ENCODE results near the gene SLC6A19. TPM values are rescaled to one million over a fixed set of nuclear protein-coding genes. Genes with fewer than 3 reads are reported as not detected.

SLC6A19 gene
- total RNA-seq, 1 donor from 2014 or later, result 2.2 TPM

GRCh38 chr5:1256776-1257175 is 55.4 kb downstream of the SLC6A19 start:
- H3K4me3 Mint-ChIP-seq (ENCODE audit: low read depth), result no peak overlapping the region
- H3K9me3 Mint-ChIP-seq (ENCODE audit: low read depth), result no peaks in the 10 kb centered on the region
- DNase-seq (ENCODE audit: low spot score, unreplicated experiment), result no peak

GRCh38 chr5:1257363-1257762 is 56.0 kb downstream of the SLC6A19 start:
- Mint-ChIP-seq H3K4me1 (ENCODE audit: low read depth) (no peaks in the 10 kb centered on the region), H3K9me3 (ENCODE audit: low read depth) (no peaks in the 10 kb centered on the region), H3K4me3 (ENCODE audit: low read depth) (no peak overlapping the region), H3K27me3 (peaks cover 5% of the 10 kb centered on the region), H3K27ac (no peak overlapping the region), H3K36me3 (ENCODE audit: insufficient read depth) (no peaks in the 10 kb centered on the region)
- no peak for TF ChIP-seq CTCF (IDR thresholded peaks at IDR 0.05; ENCODE audit: unreplicated experiment)
- DNase-seq (ENCODE audit: low spot score, unreplicated experiment), result no peak

More at GRCh38 chr5:1256776-1257175, 55.4 kb downstream of the SLC6A19 start:
- Mint-ChIP-seq H3K36me3 (ENCODE audit: insufficient read depth) (no peaks in the 10 kb centered on the region), H3K27me3 (no peaks in the 10 kb centered on the region), H3K27ac (no peak overlapping the region), H3K4me1 (ENCODE audit: low read depth) (no peaks in the 10 kb centered on the region)
- TF ChIP-seq CTCF (IDR thresholded peaks at IDR 0.05; ENCODE audit: unreplicated experiment), result no peak

- no peak overlapping the region for H3K27ac Mint-ChIP-seq
- no peak overlapping the region for H3K4me3 Mint-ChIP-seq (ENCODE audit: low read depth)
- H3K4me1 Mint-ChIP-seq (ENCODE audit: low read depth), result no peaks in the 10 kb centered on the region
- H3K36me3 Mint-ChIP-seq (ENCODE audit: insufficient read depth), result no peaks in the 10 kb centered on the region
- H3K9me3 Mint-ChIP-seq (ENCODE audit: low read depth), result no peaks in the 10 kb centered on the region
- TF ChIP-seq CTCF (IDR thresholded peaks at IDR 0.05; ENCODE audit: unreplicated experiment), result no peak
- DNase-seq (ENCODE audit: low spot score, unreplicated experiment), result no peak
- peaks cover 5% of the 10 kb centered on the region for H3K27me3 Mint-ChIP-seq
These were observed 56.4 kb downstream of the SLC6A19 start for GRCh38 chr5:1257841-1258240.

GRCh38 chr5:1259806-1260480 is 58.5 kb downstream of the SLC6A19 start:
- no peak overlapping the region for H3K27ac Mint-ChIP-seq
- H3K36me3 Mint-ChIP-seq (ENCODE audit: insufficient read depth), result no peaks in the 10 kb centered on the region
- H3K4me1 Mint-ChIP-seq (ENCODE audit: low read depth), result no peaks in the 10 kb centered on the region
- H3K9me3 Mint-ChIP-seq (ENCODE audit: low read depth), result no peaks in the 10 kb centered on the region
- TF ChIP-seq CTCF (IDR thresholded peaks at IDR 0.05; ENCODE audit: unreplicated experiment), result no peak
- H3K27me3 Mint-ChIP-seq, result peaks cover 5% of the 10 kb centered on the region
- no peak overlapping the region for H3K4me3 Mint-ChIP-seq (ENCODE audit: low read depth)
- no peak for DNase-seq (ENCODE audit: low spot score, unreplicated experiment)

DNA sequence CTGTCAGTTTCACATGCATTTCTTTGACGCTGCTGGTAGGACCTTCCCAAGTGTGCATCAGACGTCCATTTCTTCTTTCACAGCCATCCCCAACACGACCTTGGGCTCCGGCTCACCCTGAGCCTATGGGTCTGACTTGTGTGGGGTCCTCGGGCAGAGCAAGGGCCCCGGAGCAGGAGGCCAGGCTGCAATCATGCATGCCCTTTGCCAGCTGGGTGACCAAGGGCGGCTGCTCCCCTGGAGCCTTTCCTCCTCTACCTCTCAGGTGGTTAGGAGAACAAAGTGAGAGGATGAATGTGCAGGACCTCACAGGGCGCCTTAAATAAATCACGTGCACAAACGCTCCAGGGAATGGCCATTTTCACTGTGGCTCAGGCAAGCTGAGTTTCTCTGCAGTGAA is 60.2 kb downstream of the SLC6A19 start:
- Mint-ChIP-seq H3K27ac (no peak overlapping the region), H3K36me3 (ENCODE audit: insufficient read depth) (no peaks in the 10 kb centered on the region)
- no peak for TF ChIP-seq CTCF (IDR thresholded peaks at IDR 0.05; ENCODE audit: unreplicated experiment)

More for the DNA sequence above, 60.2 kb downstream of the SLC6A19 start:
- peaks cover 5% of the 10 kb centered on the region for H3K27me3 Mint-ChIP-seq
- H3K9me3 Mint-ChIP-seq (ENCODE audit: low read depth), result no peaks in the 10 kb centered on the region
- no peaks in the 10 kb centered on the region for H3K4me1 Mint-ChIP-seq (ENCODE audit: low read depth)
- no peak overlapping the region for H3K4me3 Mint-ChIP-seq (ENCODE audit: low read depth)
- DNase-seq (ENCODE audit: low spot score, unreplicated experiment), result no peak
